IgD-negative memory B cell (primary cell): ENCODE data around the gene SMU1. TPM values are rescaled to one million over a fixed set of nuclear protein-coding genes. Genes with fewer than 3 reads are reported as not detected.

Source experiments
- H3K27ac Mint-ChIP-seq, 3 donors: one replicate each; pipeline ENCODE4 v1.8.0; 2020 to 2022; ENCODE audit warnings: mild to moderate bottlenecking in 3 of 3, mixed read lengths in 3 of 3, moderate library complexity in 1 of 3
- H3K27me3 Mint-ChIP-seq: one replicate; pipeline ENCODE4 v1.8.0; 2021; ENCODE audit warnings: mixed read lengths
- H3K36me3 Mint-ChIP-seq: one replicate; pipeline ENCODE4 v1.8.0; 2020; ENCODE audit warnings: mild to moderate bottlenecking, mixed read lengths
- H3K4me1 Mint-ChIP-seq, 3 donors: one replicate each; pipeline ENCODE4 v1.8.0; 2020 to 2022; ENCODE audit warnings: mixed read lengths in 3 of 3, mild to moderate bottlenecking in 1 of 3
- H3K4me3 Mint-ChIP-seq, 4 donors: one replicate each; pipeline ENCODE4 v1.8.0; 2020 to 2022; ENCODE audit warnings: mild to moderate bottlenecking in 4 of 4, mixed read lengths in 4 of 4, moderate library complexity in 3 of 4
- H3K9me3 Mint-ChIP-seq, 3 donors: one replicate each; pipeline ENCODE4 v1.8.0; 2020 to 2021; ENCODE audit warnings: mixed read lengths in 3 of 3, mild to moderate bottlenecking in 1 of 3
- polyA plus RNA-seq: library from polyadenylated mRNA; unstranded; fragments of 300-500 nt; fragmentation: Illumina TruSeq; gene quantifications from one replicate; pipeline ENCODE4 v1.2.3, GENCODE V29; 2021

SMU1 gene
- polyA plus RNA-seq, 1 donor from 2014 or later = 19.3 TPM

DNA sequence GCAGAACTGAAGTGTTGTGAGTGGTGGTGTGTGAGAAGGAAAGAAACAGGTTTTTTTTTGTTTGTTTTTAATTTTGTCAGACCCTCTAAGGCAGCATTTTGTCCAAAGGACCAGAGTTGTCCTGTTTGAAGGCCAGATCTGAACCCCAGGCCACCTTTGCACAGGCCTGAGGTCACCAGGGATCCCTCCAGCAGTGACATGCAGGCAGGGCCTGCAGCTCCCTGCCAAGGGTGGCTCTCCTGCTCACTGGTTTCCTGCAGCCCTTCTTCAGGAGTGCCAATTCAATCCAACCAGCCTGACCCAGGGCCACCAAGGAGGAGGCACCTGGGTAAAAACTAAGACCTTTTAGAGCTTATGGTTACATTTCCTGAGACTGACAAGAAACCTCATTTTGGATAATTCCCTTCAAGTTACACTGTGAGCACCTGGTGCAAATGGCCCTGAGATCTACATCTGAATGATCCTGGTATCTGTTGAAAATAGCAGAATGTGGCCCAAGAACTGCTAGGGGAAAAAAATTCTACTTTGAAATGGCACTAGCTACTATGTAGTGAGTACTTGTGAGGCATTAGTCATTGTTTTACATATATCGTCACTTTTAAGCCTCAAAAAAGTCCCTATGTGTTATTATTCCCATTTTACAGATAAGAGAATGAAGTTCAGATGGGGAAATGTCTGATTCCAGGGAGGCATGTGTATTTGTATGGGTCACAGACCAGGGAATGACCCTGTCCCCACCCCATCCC, 33.5 kb upstream of the SMU1 start:
- Mint-ChIP-seq H3K4me1 (peaks cover 18 to 28% (median 22%) of the 10 kb centered on the region in 3 donors), H3K9me3 (no peaks in the 10 kb centered on the region), H3K27ac (peak overlapping the region; percentile 84 to 89 (median 84)), H3K4me3 (no peak overlapping the region), H3K27me3 (no peaks in the 10 kb centered on the region), H3K36me3 (peaks cover 2% of the 10 kb centered on the region)

- peaks cover 18 to 28% (median 22%) of the 10 kb centered on the region in 3 donors for H3K4me1 Mint-ChIP-seq
- peak overlapping the region in 2 of 3 donors; percentile 25 to 65 for H3K27ac Mint-ChIP-seq
- H3K36me3 Mint-ChIP-seq = peaks cover 2% of the 10 kb centered on the region
- H3K9me3 Mint-ChIP-seq = no peaks in the 10 kb centered on the region
- H3K4me3 Mint-ChIP-seq = no peak overlapping the region
- H3K27me3 Mint-ChIP-seq = no peaks in the 10 kb centered on the region
These were observed 32.6 kb upstream of the SMU1 start for GRCh38 chr9:33109097-33109496.

- Mint-ChIP-seq H3K27ac (peak overlapping the region in 1 of 3 donors; percentile 86), H3K4me3 (no peak overlapping the region), H3K27me3 (no peaks in the 10 kb centered on the region), H3K4me1 (peaks cover 18 to 28% (median 20%) of the 10 kb centered on the region in 3 donors), H3K36me3 (peaks cover under 1% of the 10 kb centered on the region), H3K9me3 (no peaks in the 10 kb centered on the region)
These were observed 32.0 kb upstream of the SMU1 start for GRCh38 chr9:33108472-33108871.

GRCh38 chr9:33107762-33108161, 31.3 kb upstream of the SMU1 start:
- H3K9me3 Mint-ChIP-seq = no peaks in the 10 kb centered on the region
- H3K27ac Mint-ChIP-seq = peak overlapping the region in 2 of 3 donors; percentile 50 to 86
- H3K36me3 Mint-ChIP-seq = no peaks in the 10 kb centered on the region
- H3K4me1 Mint-ChIP-seq = peaks cover 18 to 28% (median 20%) of the 10 kb centered on the region in 3 donors
- no peak overlapping the region for H3K4me3 Mint-ChIP-seq
- no peaks in the 10 kb centered on the region for H3K27me3 Mint-ChIP-seq

DNA sequence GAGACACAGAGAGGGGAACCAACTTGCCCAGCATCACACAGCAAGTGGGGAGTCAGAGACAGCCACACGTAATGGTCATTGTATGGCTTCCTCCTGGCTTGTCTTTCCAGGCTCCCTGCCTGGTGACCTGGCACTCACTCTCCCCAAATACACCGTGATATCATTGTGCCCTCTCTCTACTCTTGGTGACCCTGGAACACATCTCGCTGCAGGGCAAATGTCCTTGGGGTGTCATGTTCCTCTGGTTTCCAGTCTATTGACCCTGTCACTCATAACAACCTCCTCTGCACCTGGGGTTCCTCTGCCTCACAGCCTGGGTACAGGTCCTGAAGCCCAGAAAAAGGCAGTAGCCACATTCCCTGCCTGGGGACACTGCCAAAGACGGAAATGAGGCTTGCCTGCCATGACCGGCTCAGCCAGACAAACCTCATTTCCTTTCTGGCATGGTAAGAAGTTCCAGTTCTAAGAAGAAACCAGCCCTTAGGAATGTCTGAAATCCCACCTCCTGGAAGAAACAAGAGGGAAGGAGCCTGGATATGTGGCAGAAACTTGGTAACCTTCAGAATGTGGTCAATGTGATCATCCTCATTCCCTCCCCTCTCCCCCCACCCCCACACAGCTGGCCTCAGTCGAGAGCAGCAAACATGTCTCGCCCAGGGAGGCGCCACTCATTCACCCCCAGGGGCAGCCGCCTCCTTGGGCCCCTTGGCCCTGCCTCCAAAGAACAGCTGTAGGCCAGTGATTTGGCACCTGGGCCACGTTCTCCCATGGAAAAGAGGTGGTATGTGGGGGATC, 30.6 kb upstream of the SMU1 start:
- H3K27ac Mint-ChIP-seq = peak overlapping the region; percentile 52 to 86 (median 53)
- H3K4me1 Mint-ChIP-seq = peaks cover 18 to 28% (median 20%) of the 10 kb centered on the region in 3 donors
- no peaks in the 10 kb centered on the region for H3K27me3 Mint-ChIP-seq
- no peak overlapping the region for H3K4me3 Mint-ChIP-seq
- no peaks in the 10 kb centered on the region for H3K36me3 Mint-ChIP-seq
- H3K9me3 Mint-ChIP-seq = no peaks in the 10 kb centered on the region

GRCh38 chr9:33106372-33106771, 29.9 kb upstream of the SMU1 start:
- Mint-ChIP-seq H3K4me1 (peaks cover 17 to 25% (median 17%) of the 10 kb centered on the region in 3 donors), H3K27me3 (no peaks in the 10 kb centered on the region), H3K9me3 (no peaks in the 10 kb centered on the region), H3K36me3 (no peaks in the 10 kb centered on the region), H3K4me3 (peak overlapping the region in 1 of 4 donors; percentile 35), H3K27ac (peak overlapping the region in 2 of 3 donors; percentile 71 to 72)

GRCh38 chr9:33105959-33106358, 29.5 kb upstream of the SMU1 start:
- no peaks in the 10 kb centered on the region for H3K36me3 Mint-ChIP-seq
- no peaks in the 10 kb centered on the region for H3K9me3 Mint-ChIP-seq

GRCh38 chr9:33105504-33105903, 29.0 kb upstream of the SMU1 start:
- H3K27me3 Mint-ChIP-seq = no peaks in the 10 kb centered on the region
- no peaks in the 10 kb centered on the region for H3K9me3 Mint-ChIP-seq
- H3K4me1 Mint-ChIP-seq = peaks cover 8 to 20% (median 9%) of the 10 kb centered on the region in 3 donors
- H3K36me3 Mint-ChIP-seq = no peaks in the 10 kb centered on the region
- H3K27ac Mint-ChIP-seq = no peak overlapping the region
- no peak overlapping the region for H3K4me3 Mint-ChIP-seq

More at GRCh38 chr9:33105959-33106358, 29.5 kb upstream of the SMU1 start:
- H3K27me3 Mint-ChIP-seq = no peaks in the 10 kb centered on the region
- H3K4me3 Mint-ChIP-seq = no peak overlapping the region
- peak overlapping the region in 1 of 3 donors; percentile 71 for H3K27ac Mint-ChIP-seq
- H3K4me1 Mint-ChIP-seq = peaks cover 13 to 25% (median 13%) of the 10 kb centered on the region in 3 donors

DNA sequence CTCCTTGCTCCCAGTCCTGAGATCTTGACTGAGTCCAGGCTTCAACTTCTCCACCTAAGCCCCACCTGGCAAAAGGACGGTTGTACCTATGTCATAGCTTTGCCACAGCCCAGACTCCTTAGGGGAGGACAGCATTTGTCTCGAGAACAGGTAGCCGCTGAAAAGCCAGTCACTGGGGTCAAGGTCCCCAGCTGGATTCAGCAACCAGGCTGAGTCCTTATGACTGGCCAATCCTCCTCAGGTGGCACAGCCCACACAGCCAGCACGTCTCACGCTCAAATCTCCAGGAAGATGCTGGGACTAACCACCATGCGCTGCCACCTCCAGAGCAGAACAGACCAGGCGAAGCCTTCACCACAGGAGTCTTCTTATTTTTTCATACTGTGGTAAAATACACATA, 27.9 kb upstream of the SMU1 start:
- Mint-ChIP-seq H3K4me1 (peaks cover 5 to 18% (median 6%) of the 10 kb centered on the region in 3 donors), H3K27ac (peak overlapping the region in 2 of 3 donors; percentile 53 to 95), H3K36me3 (no peaks in the 10 kb centered on the region), H3K27me3 (no peaks in the 10 kb centered on the region), H3K9me3 (no peaks in the 10 kb centered on the region), H3K4me3 (no peak overlapping the region)

GRCh38 chr9:33103501-33104281, 27.2 kb upstream of the SMU1 start:
- Mint-ChIP-seq H3K4me1 (peaks cover 5 to 17% (median 6%) of the 10 kb centered on the region in 3 donors), H3K36me3 (no peaks in the 10 kb centered on the region), H3K27ac (peak overlapping the region in 1 of 3 donors; percentile 43), H3K4me3 (no peak overlapping the region), H3K27me3 (no peaks in the 10 kb centered on the region), H3K9me3 (peaks cover 0 to 1% (median 0%) of the 10 kb centered on the region in 3 donors)

DNA sequence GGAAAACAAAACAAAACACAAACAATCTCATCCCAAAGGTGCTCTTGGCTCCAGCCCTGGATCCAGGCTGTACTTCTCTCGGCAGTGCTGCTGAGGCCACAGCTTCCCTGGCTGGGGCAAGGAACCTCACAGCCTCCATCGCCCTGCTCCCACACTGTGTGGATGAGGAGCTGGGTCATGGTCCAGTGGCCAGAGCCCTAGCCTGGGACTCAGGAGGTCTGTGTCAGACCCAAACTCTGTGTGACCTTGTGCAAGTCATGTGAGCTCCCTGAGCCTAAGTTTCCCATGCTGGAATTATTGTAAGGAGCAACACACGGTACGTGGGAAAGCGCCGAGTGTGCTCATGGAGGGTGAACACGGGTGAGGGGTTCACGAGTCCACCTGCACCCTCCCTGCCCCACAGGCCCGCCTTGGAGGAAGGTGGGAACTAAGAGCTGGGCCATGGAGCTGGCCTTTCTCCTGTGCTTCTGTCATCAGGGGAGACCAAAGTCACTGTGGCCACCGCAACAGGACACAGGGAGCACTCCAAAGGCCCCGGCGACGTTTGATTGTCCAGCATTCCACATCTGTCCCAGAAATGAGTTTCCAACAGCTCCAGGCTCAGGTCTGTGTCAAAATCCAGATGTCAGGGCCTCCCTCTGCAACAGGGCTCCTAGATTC, 26.2 kb upstream of the SMU1 start:
- Mint-ChIP-seq H3K27ac (peak overlapping the region in 1 of 3 donors; percentile 65), H3K36me3 (no peaks in the 10 kb centered on the region), H3K27me3 (no peaks in the 10 kb centered on the region), H3K9me3 (peaks cover 0 to 1% (median 0%) of the 10 kb centered on the region in 3 donors), H3K4me3 (no peak overlapping the region), H3K4me1 (peaks cover 2 to 14% (median 4%) of the 10 kb centered on the region in 3 donors)

DNA sequence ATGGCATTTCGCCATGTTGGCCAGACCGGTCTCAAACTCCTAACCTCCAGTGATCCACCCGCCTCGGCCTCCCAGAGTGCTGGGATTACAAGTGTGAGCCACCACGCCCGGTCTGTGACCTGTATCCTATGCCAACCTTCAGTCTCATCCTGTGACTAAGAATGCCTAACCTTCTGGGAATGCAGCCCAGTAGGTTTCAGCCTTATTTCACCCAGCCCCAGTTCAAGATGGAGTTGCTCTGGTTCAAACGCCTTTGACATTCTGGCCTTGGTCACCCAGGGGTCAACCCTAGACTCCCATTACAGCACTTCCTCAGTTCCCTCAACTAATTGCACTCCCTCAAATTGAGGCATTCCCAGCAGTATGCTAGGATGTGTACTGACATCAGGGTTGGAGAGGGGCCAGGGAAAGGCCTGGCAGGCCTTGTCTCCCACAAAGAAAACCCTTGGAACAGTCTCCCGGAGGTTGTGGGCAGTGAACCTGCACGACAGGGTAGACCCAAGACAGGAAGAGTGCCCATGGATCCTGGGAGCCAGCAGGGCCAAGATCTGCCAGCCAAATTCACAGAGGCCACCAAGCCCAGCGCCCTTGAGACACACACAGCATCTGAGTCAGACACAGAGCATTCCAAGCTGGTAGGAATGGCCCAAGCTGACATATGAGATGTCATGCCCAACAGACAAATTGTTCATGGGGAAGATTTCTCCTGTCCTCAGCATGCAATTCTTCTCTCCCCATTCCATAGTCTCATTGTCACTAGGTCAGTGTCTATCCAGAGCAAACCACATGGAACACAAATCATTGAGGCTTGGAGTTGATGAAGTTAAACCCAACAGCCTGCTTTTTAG, 24.9 kb upstream of the SMU1 start:
- H3K9me3 Mint-ChIP-seq = peaks cover 0 to 1% (median 0%) of the 10 kb centered on the region in 3 donors
- H3K27me3 Mint-ChIP-seq = no peaks in the 10 kb centered on the region
- peak overlapping the region in 1 of 4 donors; percentile 55 for H3K4me3 Mint-ChIP-seq
- H3K4me1 Mint-ChIP-seq = peaks cover 0 to 9% (median 0%) of the 10 kb centered on the region in 3 donors
- peak overlapping the region in 2 of 3 donors; percentile 71 to 87 for H3K27ac Mint-ChIP-seq
- H3K36me3 Mint-ChIP-seq = no peaks in the 10 kb centered on the region

DNA sequence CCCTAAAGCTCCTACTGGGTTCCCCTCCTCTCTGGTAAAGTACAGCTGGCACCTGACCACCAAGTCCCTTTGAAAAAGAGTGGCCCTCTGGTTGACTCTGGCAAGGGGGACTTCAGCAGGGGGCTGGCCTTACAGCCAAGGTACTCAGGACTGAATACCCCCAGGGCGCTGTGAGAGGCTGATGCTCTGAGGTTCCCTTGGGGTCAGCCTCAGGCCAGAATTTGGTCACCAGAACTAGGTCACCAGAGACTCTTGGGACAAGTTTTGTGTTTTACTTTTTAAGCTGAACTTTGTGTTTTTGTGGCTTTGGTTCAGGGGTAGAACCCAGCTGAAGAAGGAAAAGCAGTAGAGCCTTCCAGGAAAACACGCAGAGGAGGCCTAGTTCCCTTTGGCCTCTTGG, 23.3 kb upstream of the SMU1 start:
- Mint-ChIP-seq H3K36me3 (no peaks in the 10 kb centered on the region), H3K4me1 (peaks cover 0 to 5% (median 0%) of the 10 kb centered on the region in 3 donors), H3K27ac (no peak overlapping the region), H3K4me3 (peak overlapping the region in 1 of 4 donors; percentile 8), H3K9me3 (peaks cover 0 to 1% (median 0%) of the 10 kb centered on the region in 3 donors), H3K27me3 (no peaks in the 10 kb centered on the region)
